ENCODE measurements around the gene ENGASE.

- TF ChIP-seq TAF1 (IDR thresholded peaks at IDR 0.05; ENCODE audit: borderline replicate concordance, insufficient read depth, low read length) (no peak), FOXP2 (optimal IDR thresholded peaks at IDR 0.05; ENCODE audit: borderline replicate concordance, extremely low read depth, extremely low read length, insufficient read depth) (no peak), POLR2AphosphoS5 (IDR thresholded peaks at IDR 0.05; ENCODE audit: low read depth, low read length) (no peak), SIN3A (IDR thresholded peaks at IDR 0.05; ENCODE audit: borderline replicate concordance, insufficient read depth, low read length) (no peak)
Observed at GRCh38 chr17:79108870-79109269, 34.2 kb downstream of the ENGASE start.
